HepG2 (cell line): ENCODE results near the gene PMM2. TPM values are rescaled to one million over a fixed set of nuclear protein-coding genes. Genes with fewer than 3 reads are reported as not detected.

Experiments
- ATF7-NPFF ChIP-seq: sonication (generic); formaldehyde crosslinking; IDR thresholded peaks from 2 replicates; pipeline ENCODE4 v1.8.1; 2023; ENCODE audit warnings: mild to moderate bottlenecking, low read depth, missing genetic modification reagents, moderate library complexity
- CBX5 ChIP-seq: sonication (generic); formaldehyde crosslinking; IDR thresholded peaks from 2 replicates; pipeline ENCODE4 v1.4.0; 2020; ENCODE audit warnings: missing genetic modification reagents, borderline replicate concordance
- IRF2 ChIP-seq: IDR thresholded peaks from 2 replicates; pipeline ENCODE4 v1.6.1; 2018; ENCODE audit warnings: missing genetic modification reagents, missing compliant biosample characterization
- NCOA1 ChIP-seq: sonication (generic); formaldehyde crosslinking; IDR thresholded peaks from 2 replicates; pipeline ENCODE4 v1.9.0; 2021; ENCODE audit warnings: missing genetic modification reagents
- REL ChIP-seq: sonication (generic); formaldehyde crosslinking; conservative IDR thresholded peaks from 2 replicates; pipeline ENCODE4 v1.8.0; 2022; ENCODE audit warnings: mild to moderate bottlenecking, missing genetic modification reagents, moderate library complexity
- SIX1 ChIP-seq: sonication (generic); formaldehyde crosslinking; IDR thresholded peaks from 2 replicates; pipeline ENCODE4 v1.4.0; 2020; ENCODE audit warnings: missing genetic modification reagents, borderline replicate concordance
- SRF ChIP-seq: IDR thresholded peaks from 2 replicates; pipeline ENCODE4 v1.6.1; 2011; ENCODE audit warnings: mild to moderate bottlenecking, low read depth, low read length, moderate library complexity
- ZNF207 ChIP-seq: fragments of 450-650 bp; IDR thresholded peaks from 2 replicates; pipeline ENCODE4 v1.6.1; 2016; ENCODE audit warnings: antibody characterized with exemption, borderline replicate concordance
- ZNF775 ChIP-seq: sonication (generic); formaldehyde crosslinking; IDR thresholded peaks from 2 replicates; pipeline ENCODE4 v1.4.0; 2020; ENCODE audit warnings: missing genetic modification reagents, mild to moderate bottlenecking, moderate library complexity, borderline replicate concordance
- ZNF891 ChIP-seq: sonication (generic); formaldehyde crosslinking; IDR thresholded peaks from 2 replicates; pipeline ENCODE4 v1.5.0; 2020; ENCODE audit warnings: mild to moderate bottlenecking, missing genetic modification reagents
- polyA plus RNA-seq, 8 experiments: library from polyadenylated mRNA; depleted of rRNA in 3 of 8; stranded (reverse) in 7 of 8; unstranded in 1 of 8; fragments of >200 nt; fragmentation: Illumina TruSeq in 4 of 8; extraction: Trizol in 4 of 8; gene quantifications; 2 replicates each; pipeline versions ENCODE4 v1.2.1 to v1.2.3, GENCODE V29; 2011 to 2016; ENCODE audit warnings: low read depth in 4 of 8, missing spikeins in 1 of 8, mixed read lengths in 1 of 8; ENCODE audit not compliant: insufficient read depth in 1 of 8
- total RNA-seq, 5 experiments: library from RNA; depleted of rRNA; stranded (reverse); fragments of >200 nt; fragmentation: Illumina TruSeq; extraction: Trizol; gene quantifications; 2 replicates each; pipeline ENCODE4 v1.2.3, GENCODE V29; 2016; ENCODE audit warnings: low read depth in 1 of 5
- TF ChIP-seq, protein P1 (sequence below): sonication (generic); formaldehyde crosslinking; IDR thresholded peaks from 2 replicates; pipeline ENCODE4 v1.4.0; 2020; ENCODE audit warnings: missing genetic modification reagents, borderline replicate concordance
- TF ChIP-seq, protein P2 (sequence below): sonication (generic); formaldehyde crosslinking; IDR thresholded peaks from 2 replicates; pipeline ENCODE4 v1.5.1; 2020; ENCODE audit warnings: mild to moderate bottlenecking, moderate library complexity, missing genetic modification reagents
- TF ChIP-seq, protein P3 (sequence below): sonication (generic); formaldehyde crosslinking; IDR thresholded peaks from 2 replicates; pipeline ENCODE4 v1.5.0; 2020; ENCODE audit warnings: missing genetic modification reagents
- TF ChIP-seq, protein P4 (sequence below): sonication (generic); formaldehyde crosslinking; IDR thresholded peaks from 2 replicates; pipeline ENCODE4 v1.5.0; 2020; ENCODE audit warnings: mild to moderate bottlenecking, missing genetic modification reagents
- TF ChIP-seq, protein P5 (sequence below): sonication (generic); formaldehyde crosslinking; IDR thresholded peaks from 2 replicates; pipeline ENCODE4 v1.4.0; 2020; ENCODE audit warnings: missing genetic modification reagents, borderline replicate concordance

Gene PMM2
- total and polyA plus RNA-seq, 2 of the 13 experiments (the other 11 are each of a cell fraction or from before 2014, with no cell fraction given), result 52.2 to 93.7 TPM

DNA sequence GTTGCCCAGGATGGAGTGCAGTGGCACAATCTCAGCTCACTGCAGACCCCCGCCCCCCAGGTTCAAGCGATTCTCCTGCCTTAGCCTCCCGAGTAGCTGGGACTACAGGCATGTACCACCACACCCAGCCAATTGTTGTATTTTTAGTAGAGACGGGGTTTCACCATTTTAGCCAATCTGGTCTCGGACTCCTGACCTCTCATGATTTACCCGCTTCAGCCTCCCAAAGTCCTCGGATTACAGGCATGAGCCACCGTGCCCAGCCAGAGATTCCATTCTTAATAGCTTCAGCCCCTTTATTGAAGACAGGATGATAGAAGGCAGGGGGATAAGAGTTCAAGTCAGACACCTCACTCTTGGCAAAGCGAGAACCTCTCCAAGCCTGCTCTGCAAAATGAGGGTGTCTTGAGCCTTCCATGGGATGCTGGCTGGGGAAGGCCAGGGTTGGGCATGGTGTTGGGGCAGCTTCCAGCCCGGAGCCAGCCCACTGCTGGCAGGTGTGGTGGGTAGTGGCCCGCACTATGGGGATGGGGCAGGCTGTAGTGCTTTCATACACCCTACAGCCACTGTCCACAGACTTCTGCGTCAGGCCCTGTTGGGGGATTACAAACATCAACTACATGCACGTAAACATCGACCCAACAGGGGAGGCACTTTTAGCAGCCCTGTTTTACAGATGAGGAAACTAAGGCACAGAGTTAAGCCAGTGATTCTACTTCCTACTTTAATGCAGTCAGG is 67.7 kb downstream of the PMM2 start (continued):
- TF ChIP-seq CBX5 (CRISPR knock-in tag), result peak; percentile 52; the same call in 1 of the 2 replicates
- no peak for TF ChIP-seq SIX1
- TF ChIP-seq, protein P1, sequence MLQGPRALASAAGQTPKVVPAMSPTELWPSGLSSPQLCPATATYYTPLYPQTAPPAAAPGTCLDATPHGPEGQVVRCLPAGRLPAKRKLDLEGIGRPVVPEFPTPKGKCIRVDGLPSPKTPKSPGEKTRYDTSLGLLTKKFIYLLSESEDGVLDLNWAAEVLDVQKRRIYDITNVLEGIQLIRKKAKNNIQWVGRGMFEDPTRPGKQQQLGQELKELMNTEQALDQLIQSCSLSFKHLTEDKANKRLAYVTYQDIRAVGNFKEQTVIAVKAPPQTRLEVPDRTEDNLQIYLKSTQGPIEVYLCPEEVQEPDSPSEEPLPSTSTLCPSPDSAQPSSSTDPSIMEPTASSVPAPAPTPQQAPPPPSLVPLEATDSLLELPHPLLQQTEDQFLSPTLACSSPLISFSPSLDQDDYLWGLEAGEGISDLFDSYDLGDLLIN, result no peak
- TF ChIP-seq SRF, result no peak
- TF ChIP-seq ZNF891, result peak; percentile 72; the same call in 1 of the 2 replicates
- TF ChIP-seq IRF2, result no peak
- TF ChIP-seq, protein P2, sequence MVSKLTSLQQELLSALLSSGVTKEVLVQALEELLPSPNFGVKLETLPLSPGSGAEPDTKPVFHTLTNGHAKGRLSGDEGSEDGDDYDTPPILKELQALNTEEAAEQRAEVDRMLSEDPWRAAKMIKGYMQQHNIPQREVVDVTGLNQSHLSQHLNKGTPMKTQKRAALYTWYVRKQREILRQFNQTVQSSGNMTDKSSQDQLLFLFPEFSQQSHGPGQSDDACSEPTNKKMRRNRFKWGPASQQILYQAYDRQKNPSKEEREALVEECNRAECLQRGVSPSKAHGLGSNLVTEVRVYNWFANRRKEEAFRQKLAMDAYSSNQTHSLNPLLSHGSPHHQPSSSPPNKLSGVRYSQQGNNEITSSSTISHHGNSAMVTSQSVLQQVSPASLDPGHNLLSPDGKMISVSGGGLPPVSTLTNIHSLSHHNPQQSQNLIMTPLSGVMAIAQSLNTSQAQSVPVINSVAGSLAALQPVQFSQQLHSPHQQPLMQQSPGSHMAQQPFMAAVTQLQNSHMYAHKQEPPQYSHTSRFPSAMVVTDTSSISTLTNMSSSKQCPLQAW (CRISPR knock-in tag), result 0 out of 2 replicates have a peak, but pooled peaks have one; percentile 6
- no peak for TF ChIP-seq ZNF207
- TF ChIP-seq, protein P3, sequence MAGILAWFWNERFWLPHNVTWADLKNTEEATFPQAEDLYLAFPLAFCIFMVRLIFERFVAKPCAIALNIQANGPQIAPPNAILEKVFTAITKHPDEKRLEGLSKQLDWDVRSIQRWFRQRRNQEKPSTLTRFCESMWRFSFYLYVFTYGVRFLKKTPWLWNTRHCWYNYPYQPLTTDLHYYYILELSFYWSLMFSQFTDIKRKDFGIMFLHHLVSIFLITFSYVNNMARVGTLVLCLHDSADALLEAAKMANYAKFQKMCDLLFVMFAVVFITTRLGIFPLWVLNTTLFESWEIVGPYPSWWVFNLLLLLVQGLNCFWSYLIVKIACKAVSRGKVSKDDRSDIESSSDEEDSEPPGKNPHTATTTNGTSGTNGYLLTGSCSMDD, result 0 out of 2 replicates have a peak, but pooled peaks have one; percentile 40
- TF ChIP-seq, protein P4, sequence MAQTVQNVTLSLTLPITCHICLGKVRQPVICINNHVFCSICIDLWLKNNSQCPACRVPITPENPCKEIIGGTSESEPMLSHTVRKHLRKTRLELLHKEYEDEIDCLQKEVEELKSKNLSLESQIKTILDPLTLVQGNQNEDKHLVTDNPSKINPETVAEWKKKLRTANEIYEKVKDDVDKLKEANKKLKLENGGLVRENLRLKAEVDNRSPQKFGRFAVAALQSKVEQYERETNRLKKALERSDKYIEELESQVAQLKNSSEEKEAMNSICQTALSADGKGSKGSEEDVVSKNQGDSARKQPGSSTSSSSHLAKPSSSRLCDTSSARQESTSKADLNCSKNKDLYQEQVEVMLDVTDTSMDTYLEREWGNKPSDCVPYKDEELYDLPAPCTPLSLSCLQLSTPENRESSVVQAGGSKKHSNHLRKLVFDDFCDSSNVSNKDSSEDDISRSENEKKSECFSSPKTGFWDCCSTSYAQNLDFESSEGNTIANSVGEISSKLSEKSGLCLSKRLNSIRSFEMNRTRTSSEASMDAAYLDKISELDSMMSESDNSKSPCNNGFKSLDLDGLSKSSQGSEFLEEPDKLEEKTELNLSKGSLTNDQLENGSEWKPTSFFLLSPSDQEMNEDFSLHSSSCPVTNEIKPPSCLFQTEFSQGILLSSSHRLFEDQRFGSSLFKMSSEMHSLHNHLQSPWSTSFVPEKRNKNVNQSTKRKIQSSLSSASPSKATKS (CRISPR knock-in tag), result no peak
- TF ChIP-seq ZNF775 (CRISPR knock-in tag), result no peak
- no peak for TF ChIP-seq REL (CRISPR knock-in tag)
- TF ChIP-seq NCOA1, result no peak
- TF ChIP-seq, protein P5, sequence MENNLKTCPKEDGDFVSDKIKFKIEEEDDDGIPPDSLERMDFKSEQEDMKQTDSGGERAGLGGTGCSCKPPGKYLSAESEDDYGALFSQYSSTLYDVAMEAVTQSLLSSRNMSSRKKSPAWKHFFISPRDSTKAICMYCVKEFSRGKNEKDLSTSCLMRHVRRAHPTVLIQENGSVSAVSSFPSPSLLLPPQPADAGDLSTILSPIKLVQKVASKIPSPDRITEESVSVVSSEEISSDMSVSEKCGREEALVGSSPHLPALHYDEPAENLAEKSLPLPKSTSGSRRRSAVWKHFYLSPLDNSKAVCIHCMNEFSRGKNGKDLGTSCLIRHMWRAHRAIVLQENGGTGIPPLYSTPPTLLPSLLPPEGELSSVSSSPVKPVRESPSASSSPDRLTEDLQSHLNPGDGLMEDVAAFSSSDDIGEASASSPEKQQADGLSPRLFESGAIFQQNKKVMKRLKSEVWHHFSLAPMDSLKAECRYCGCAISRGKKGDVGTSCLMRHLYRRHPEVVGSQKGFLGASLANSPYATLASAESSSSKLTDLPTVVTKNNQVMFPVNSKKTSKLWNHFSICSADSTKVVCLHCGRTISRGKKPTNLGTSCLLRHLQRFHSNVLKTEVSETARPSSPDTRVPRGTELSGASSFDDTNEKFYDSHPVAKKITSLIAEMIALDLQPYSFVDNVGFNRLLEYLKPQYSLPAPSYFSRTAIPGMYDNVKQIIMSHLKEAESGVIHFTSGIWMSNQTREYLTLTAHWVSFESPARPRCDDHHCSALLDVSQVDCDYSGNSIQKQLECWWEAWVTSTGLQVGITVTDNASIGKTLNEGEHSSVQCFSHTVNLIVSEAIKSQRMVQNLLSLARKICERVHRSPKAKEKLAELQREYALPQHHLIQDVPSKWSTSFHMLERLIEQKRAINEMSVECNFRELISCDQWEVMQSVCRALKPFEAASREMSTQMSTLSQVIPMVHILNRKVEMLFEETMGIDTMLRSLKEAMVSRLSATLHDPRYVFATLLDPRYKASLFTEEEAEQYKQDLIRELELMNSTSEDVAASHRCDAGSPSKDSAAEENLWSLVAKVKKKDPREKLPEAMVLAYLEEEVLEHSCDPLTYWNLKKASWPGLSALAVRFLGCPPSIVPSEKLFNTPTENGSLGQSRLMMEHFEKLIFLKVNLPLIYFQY (CRISPR knock-in tag), result no peak
- TF ChIP-seq ATF7-NPFF, result 0 out of 2 replicates have a peak, but pooled peaks have one; percentile 20
